ENCODE data around the gene HDAC4.

HDAC4 gene

DNA sequence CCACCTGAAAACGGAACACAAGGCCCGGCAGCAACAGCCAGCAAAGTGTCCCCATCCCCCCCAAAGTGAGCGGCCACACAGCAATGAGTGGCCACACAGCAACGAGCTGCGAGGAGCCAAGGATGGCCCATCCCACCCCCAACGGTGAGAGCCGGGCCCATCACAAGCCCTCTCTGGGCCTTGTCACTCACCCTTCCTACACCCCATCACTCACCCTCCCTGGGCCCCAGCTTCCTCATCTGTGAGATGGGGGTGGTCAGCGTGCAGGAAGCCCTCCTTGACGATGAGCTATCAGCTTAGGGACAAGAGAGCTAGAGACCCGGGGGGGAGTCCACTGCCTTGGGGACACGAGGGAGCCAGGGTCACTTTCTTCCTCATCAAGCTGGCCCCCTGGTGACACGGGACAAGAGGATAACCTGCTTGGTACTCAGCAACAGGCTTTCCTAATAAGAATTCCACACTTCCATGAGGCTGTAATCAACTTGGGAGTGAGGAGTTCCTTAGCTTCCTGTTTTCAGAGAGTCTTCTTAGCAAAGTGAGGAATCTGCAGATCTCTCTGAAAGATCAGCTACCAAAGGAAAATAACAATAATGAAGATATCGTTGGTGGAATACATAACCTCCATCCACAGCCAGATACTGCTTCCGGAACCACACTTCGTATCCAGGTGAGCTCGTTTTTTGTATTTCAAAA is 92.8 kb downstream of the HDAC4 start:
- no peak for DNase-seq

DNA sequence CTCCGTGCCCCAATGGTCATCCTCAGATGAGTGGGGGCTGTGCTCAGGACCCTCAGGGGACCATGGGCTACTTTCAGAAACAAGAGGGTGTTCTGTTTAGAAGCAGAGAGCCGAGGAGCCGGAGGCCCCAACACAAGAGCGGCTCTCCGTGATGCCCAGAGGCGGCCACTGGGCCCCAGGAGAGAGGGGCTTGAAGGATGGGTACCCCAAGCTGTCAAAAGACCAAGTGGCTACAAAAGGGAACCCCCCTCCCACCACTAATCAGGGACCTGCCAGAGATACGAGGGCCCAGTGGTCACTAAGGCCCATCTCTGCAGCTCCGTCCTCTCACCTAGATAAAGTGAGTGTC is 93.6 kb downstream of the HDAC4 start:
- DNase-seq = no peak

DNA sequence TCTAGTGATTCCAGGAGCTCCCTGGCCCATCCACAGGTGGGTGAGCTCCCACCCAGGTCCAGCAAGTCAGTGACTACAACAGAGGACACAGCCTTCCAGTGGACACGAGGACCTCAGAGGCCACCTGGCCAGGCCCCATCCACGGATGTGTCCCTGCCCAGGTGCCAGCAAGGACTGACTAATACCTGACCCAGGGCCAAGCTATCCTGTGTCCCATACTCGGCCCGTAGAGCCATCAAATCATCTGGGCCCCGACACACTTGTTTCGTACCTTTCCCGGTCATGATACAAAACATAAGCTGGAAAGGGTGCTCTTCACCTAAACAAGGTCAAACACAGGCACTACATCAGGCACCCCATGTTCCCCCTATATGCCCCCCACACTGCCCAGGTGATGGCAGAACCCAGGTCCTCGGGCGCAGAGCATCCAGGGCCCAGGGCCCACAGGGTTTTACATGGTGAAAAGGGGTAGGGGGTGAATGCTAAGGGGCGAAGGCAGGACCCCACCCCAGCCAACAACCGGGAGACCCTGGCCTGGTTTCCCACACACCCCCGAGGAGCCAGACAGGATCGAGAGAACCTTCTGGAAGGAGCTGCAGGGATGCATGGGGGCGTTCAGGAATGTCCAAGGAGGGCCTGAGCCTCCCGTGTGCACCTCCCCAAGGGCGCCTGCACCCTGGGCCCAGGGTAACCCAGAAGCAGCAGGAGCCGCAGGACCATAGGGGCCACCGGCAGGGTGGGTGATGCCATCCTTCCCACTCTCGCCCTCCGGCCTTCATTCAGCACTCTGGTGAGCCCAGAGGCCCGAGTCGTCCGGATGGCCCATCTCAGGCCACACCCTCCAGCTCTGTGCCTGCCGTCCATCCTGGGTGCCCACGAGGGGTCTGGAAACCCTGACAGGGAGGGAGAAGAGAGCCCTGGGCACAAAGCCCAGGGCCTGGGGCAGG is 94.3 kb downstream of the HDAC4 start:
- no peak for DNase-seq

DNA sequence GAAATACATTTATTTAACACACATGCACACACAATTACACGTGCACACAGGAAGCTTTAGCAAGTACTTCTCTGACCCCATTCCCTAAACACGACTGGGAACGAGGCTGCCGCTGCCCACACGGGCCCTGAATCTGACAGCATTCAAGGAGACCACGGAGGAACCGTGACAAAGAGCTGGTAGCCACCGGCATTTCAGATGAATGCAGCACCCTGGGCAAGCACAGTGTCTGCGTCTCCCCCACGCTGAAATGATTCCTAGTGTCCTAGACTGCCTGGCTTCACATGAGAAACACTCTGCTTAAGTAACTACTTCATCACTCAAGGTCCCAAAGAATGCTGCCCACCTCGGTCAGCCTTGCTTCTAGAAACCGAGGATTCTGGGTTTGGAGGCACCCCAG is 95.0 kb downstream of the HDAC4 start:
- no peak for DNase-seq

DNA sequence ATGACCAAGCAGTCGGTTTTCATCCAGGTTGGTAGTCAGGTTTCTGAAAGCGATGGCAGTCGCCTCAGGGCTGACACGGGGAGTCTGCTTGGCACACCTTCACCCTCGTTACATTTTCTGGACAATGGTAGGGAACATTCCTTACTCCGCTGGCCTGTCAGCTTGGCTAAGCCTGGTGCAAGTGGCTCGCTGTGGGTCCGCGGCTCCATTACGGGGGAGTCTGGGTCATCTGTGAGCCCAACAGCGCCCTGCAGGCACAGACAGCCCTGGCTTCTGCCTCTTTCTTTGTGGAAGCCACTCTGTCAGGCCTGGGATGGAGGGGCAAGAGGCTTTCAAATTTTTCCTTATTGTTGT is 95.6 kb downstream of the HDAC4 start:
- DNase-seq = no peak

DNA sequence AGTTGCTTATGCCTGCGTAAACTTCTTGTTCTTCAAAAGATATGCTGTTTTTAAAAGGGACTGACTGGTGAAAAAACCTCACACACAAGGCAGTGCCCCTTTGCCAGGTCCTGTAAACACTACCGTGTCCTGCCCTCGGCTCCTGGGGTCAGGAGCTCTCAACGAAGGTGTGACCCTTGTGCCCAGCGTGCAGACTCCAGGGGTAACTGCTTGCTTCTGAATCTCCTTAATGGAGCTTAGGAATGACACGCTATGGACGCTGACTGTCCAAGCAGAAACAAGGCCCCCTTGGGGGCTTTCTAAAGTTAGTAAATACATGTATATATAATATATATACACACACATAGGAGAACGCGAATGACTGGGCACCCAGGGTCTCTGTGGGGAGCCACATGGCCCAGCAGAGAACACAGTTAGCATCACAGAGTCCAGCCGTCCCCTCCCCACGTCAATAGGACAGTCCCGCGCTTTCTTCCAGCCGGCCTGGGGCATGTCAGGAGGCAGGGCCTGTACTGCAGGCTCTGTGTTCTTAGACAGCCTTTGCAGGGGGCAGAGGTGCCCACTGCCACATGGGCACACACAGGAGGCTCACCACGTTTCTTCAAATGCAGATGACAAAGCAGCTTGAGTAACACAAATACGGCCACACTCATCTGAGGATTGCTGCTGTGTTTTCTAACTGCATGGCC is 96.1 kb downstream of the HDAC4 start:
- DNase-seq = no peak

DNA sequence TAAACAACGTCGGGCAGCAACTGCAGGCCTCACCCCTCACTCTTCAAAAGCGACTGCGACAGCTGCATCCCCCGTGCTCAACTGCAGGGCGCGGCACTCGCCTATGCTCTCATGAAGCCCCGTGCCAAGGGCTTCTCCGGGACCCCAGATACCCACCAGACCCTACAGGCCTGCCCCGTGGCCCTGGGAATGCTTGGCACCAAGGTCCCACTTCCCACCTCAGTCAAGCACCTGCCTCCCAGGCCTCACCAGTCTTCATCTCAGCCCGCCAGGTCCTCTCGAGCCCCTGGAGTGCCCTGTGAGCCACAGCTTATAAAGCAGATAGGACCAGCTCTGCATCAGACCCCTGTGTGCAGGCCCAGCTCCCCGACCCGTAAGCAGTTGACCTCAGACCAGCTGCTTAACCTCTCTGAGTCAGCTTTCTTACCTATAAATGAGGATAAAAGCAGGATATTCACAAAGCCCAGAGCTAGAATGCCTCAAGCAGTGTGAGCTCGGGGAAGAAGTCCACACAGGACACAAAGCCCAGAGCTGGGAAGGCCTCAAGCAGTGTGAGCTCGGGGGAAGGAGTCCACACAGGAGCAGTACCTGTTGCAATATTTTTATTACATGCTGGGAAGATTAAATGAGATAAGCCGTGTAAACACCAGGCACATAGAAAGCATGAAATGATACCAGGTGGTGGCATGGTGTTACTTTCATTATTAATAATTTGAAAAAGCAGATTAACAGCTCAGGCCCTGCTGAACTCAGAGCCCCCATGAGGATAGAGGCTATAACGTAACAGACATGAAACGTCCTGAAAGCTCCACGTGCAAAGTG is 96.9 kb downstream of the HDAC4 start:
- no peak for DNase-seq

DNA sequence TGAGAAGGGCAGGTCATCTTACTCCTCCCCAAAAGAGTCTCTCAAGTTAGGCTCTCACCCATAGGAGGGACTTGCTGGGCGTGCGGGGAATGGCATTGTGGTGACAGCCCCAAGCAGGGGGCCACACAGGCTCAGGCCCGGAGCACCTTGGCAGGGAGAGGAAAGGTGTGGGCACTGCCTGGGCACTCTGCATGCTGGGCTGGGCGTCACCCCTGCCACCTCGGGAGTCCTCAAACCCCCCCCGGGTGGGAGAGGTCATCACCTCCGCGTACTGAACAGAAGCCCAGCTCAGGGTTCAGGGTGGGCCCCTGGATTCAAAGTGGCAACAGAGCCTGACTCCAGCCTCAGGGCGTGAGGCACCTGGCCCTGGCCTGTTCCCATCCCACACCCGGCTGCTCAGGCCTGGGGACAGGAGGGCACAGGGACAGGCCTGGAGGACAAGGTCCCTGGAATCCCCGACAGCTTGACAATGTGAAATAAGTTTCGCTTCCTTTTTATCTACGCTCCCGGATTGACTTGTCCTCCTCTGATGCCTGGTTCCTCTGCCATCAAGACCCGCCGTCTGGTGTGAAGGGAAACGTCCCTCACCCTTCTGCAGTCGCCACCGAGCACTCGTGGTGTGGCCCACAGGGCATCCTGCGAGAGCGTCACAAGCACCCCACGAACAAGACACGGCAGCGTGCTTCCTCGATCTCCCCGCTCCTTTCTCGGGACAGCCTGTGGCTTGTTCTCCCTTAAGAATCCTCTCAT is 97.8 kb downstream of the HDAC4 start:
- DNase-seq = peak; percentile 79 to 81 (median 79)

DNA sequence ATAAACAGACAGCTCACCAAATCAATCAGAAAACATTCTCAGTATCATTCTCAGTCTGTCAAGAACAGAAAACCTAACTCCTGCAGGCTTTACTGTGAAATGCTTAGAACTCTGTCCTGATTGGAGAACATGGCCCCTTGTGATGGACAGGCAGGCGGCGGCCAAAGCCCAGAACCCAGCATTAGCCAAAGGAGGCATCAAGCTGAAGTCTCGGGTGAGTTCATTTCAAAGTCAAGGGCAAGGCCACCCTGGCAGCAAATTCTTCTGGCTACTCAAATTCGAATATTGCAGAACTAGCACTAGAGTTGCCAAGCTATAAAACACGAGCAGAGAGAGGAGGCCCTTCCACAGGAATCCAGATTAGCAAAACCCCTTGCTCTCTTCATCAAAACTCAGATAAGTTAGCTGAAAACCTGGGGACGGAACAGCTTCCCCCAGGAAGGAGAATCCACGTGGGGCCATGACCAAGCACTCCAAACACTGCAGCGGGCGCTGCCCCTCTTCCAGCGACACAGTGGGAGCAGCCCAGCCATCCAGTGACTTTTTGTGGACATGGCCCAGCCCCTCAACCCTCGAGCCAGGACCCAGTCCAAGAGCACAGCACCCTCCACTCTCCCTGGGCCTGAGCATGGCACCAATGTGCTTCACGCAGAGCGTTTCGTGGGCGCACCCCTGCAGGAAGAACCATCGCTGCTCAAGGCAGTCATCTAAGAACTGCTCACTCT is 98.6 kb downstream of the HDAC4 start:
- no peak for DNase-seq

DNA sequence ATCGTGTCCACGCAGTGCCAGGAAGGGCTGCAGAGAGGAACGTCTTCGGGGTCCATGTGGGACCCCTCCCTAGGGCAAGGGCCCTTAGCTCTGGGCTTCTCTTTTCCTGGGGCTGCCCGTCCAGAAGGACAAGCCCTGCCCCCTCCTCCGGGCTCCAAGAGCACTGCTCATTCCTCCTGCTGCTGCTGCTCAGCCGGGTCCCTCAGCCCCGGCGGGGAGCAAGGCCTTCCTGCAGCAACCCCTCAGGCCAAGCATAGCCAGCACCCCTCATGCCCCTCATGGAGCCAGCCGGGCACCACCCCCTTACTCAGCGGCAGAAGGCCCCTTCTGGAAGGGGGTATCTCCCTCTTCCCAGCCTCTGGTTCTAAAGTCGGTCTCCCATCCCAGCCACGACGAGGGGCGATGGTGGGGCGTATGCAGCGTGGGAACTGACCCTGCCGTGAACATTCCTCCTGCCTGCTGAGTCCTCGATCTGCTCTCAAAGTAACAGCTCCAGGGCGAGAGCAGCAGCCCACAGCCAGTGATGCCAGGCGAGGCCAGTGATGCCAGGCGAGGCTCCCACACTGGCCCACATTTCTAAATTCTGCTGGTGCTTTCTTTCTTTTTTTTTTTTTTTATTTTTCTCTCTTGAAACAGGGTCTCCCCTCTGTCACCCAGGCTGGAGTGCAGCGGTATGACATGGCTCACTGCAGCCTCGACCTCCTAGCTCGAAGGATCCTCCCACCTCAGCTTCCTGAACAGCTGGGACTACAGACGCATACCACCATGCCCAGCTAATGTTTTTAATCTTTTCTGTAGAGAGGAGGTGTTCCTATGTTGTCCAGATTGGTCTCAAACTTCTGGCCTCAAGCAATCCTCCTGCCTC is 99.7 kb downstream of the HDAC4 start:
- DNase-seq = no peak

DNA sequence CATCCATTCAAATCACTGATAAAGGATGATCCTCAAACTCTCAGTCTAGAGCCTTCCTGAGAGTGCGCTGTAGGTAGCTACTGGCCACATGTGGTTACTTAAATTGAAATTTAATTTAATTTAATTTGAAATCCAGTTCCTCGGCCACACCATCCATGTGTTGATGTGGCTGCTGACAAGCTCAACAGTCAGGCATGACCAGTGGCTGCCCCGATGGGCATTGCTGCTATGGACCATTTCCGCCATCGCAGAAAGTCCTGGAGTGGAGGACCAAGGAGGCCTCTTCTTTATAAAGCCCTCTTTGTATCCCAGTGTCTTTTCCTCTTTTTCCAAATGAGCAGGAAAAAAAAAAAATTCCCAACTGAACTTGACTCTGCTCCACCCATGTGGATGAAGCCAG is 100.6 kb downstream of the HDAC4 start:
- DNase-seq = no peak

DNA sequence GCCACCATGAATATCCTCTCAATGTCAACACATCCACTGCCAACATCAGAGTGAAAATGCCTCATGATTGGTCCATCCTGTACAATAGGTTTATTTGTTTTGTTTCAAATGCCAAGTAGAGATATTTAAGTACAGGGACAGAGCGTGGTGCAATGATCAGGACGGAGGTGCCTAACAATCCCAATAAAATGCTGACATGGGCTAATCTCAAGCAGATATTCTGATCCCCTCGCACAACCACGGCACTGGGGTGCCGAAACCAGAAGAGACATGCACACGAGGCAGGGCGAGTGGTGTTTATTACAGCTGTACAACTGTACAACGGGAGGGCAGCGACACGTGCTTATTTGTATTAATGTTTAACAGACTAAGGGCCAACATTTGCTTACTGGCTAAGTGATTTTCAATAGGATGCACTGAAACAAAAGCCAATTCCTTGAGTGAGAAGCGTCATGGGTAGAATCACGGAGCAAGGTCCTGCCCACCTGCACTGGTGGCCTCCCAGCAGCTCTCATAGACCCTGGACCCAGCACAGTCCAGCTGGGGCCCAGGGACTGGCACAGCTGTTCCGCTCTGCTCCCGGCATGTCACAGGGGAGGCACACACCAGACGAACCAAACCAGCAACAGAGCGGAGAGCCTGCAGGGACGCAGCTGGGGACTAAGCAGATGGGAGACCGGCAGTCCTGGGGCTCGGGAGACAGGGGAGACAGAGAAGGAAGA is 101.4 kb downstream of the HDAC4 start:
- no peak for DNase-seq

DNA sequence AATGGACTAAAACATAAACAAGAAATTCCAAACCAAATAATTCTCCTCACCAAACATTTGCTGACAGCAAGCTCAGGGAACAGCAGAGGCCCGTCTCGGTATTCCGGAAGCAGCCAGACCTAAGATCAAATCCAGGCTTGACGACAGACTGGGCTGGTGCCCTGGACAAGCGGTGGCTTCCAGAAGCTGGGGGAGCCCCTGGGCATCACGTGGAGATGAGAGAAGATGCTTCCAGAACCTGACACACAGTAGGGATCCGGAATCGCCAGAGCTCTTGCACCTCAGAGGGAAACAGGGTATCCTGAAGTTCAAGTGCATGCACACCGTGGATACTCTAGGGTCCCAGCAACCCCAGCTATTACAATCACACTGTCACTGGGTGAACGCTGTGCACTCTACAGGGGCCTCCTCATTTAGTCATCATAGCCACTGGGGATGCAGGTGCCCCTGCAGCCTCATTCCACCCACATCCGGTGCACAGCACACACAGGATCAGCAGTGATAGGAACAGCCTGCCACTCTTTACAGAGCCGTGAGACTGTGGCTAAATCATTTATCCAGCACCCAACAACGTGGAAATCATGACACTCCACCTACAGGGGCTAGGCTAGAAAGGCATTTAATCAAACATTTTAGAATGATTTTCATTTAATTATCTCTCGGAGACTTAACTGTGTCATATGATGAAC is 102.6 kb downstream of the HDAC4 start:
- no peak for DNase-seq

DNA sequence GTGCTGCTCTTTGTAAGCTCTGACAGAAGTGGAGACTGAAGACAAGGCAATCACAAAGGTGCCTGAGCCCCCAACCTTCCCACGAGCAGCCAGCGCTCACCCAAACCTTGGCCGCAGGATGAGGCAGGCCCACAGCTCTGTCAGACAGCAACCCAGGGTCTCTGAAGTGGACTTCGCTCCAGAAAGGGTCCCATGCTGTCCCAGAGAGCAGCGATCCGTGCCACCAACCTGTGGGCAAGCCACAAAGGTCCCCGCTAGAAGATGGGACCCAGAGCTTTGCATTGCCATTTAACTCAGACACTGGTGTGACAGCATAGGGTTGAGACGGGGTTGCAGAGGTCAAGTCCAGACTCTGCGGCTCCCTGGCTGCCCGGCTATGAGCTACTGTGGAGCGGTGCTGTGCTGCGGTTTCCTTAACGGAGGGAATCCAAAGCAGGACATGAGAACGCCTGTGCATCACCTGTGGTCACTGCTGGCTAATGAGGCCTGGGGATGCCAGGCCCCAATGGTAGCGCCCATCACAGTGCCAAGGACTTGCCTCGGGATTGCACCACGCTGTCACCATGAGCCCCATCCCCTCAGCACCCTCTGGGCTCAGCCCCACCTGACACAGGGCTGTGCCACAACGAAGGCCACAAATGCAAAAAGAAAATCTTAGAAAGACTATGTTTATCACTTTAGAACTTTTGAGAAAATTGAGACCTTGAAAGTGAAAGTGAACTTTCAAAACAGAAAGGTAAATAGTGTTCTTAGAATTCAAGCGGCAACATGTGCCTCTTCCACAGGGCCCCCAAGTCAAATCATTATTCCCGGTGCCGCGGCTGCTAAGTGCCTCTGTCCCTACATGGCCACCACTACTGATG is 103.4 kb downstream of the HDAC4 start:
- DNase-seq = no peak

DNA sequence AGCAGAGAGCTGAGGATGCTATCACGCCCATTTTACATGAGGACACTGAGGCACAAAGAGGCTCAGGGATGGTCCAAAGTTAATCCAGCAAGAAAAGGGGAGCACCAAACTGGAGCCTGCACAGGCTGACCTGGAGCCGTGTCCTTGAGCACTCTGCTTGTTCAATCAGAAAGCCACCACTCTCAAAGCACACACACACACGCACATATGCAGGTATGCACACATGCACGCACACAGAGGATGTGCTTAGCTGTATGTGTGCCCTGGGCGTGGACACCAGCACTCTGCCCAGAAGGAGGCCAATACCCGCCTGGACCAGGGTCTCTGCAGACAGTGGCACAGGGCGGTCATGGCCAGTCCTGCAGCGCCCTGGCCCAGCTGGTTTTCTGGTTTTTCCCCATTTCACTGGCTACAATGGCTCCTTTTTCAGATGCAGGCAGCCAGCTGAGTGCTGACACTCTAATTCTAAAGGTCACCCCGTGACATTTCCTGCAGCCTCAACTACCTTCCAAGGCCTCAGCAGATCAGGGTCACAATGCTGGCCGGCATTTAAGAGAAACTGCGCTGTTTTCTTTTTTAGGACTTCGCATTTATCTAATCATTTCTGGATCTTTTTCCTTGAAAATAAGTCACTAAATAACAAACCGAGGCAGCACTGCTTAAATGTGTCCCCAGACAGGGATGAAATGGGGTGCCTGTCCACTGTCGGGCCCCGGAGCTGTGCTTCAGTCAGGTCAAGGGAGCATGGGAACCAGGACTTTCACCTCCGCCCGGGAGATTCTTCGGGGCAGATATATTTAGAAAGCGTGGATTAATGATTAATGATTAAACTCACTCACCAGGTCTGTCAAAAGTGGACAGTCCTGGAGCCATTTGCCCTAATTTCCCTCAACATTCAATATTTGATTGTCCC is 104.5 kb downstream of the HDAC4 start:
- no peak for DNase-seq

DNA sequence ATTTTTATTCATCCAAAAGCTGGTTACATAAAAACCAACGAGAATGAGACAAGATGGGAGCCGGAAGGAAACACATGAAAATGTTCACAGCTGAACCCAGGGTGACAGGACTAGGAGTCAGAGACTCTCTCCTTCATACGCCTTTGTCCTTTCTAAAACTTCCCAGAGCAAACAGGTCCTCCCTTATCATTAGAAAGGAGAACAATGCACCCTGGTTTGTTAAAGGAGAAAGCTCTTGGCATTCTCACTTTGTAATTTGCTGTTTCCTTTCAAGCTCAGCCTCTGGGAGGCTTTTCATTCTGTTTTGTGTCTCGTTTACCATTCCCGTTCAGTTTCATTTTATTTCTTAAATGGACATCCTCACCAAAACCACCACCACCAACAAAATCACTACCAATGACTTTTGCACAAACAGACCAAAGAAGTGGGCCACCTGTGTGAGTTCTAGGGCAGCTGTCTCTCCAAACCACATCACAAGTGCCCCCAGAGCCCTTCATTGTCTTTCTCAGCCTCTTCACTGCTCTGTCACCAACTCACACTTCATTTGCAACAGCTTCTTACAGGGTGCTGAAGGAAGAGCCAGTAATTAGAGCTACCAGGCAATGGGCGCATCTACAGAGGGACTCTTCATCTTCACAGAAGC is 105.3 kb downstream of the HDAC4 start:
- no peak for DNase-seq

Measured in suppressor macrophage treated with lipopolysaccharide for 1 hour (primary cell).